Left lung (tissue), 10 donors: Measurements from ENCODE around the gene HLX. TPM values are rescaled to one million over a fixed set of nuclear protein-coding genes. Genes with fewer than 3 reads are reported as not detected.

Experiments used
- ATAC-seq: fragments of 200-7000 bp; cut with Tn5 transposase; one replicate; pipeline ENCODE4 v1.9.1; 2020; ENCODE audit warnings: moderate library complexity
- DNase-seq, 4 donors: peaks; one replicate each; pipeline ENCODE4 v3.0.0-alpha.2; 2013 to 2020
- H3K27ac ChIP-seq, 2 donors: fragments of 200-600 bp; sonication (generic) in 1 of 2; one replicate each; pipeline versions ENCODE4 v1.5.0 to v1.8.0; 2020 to 2021
- H3K27me3 ChIP-seq, 2 donors: fragments of 200-600 bp; sonication (generic) in 1 of 2; one replicate each; pipeline versions ENCODE4 v1.5.0 to v1.8.0; 2020 to 2021
- H3K36me3 ChIP-seq, 2 donors: fragments of 200-600 bp; sonication (generic) in 1 of 2; one replicate each; pipeline versions ENCODE4 v1.5.0 to v1.8.0; 2020 to 2021
- H3K4me1 ChIP-seq, 2 donors: fragments of 200-600 bp; one replicate each; pipeline ENCODE4 v1.8.0; 2021
- H3K4me3 ChIP-seq, 2 donors: fragments of 200-600 bp; sonication (generic) in 1 of 2; one replicate each; pipeline versions ENCODE4 v1.5.0 to v1.8.0; 2020 to 2021; ENCODE audit warnings: mild to moderate bottlenecking in 1 of 2
- H3K9me3 ChIP-seq, 2 donors: fragments of 200-600 bp; sonication (generic) in 1 of 2; one replicate each; pipeline versions ENCODE4 v1.5.0 to v1.8.0; 2020 to 2021
- intact Hi-C, 2 donors: fragments of 100-400 bp; cut with DNase I; formaldehyde crosslinking; loops; one replicate each; pipeline versions ENCODE4 v1.11.2 to v1.14.2; 2022
- polyA plus RNA-seq, 6 donors: library from polyadenylated mRNA; unstranded; fragments of 120-200 nt; gene quantifications; one replicate each; pipeline ENCODE4 v1.2.1, GENCODE V29; 2013; ENCODE audit not compliant: insufficient read length in 6 of 6
- total RNA-seq, 2 donors: library from RNA; stranded (reverse); fragmentation: NEBNext Ultra II Directional; extraction: Animal tissue kit (Norgen Biotek cat#: 25700); gene quantifications; one replicate each; pipeline ENCODE4 v1.2.1, GENCODE V29; 2021
- TF ChIP-seq, protein P1 (sequence below), 2 donors: fragments of 200-600 bp; sonication (generic) in 1 of 2; IDR thresholded peaks; one replicate each; pipeline versions ENCODE4 v1.5.0 to v1.8.0; 2021; ENCODE audit warnings: antibody characterized with exemption in 2 of 2
- donor health status: DM: no; HTN: yes; CAD: no.
- donor health status: DM: no; HTN: no; CAD: no.

HLX gene
- total and polyA plus RNA-seq, 8 donors: 15.4 to 68.9 (median 47.2) TPM

DNA sequence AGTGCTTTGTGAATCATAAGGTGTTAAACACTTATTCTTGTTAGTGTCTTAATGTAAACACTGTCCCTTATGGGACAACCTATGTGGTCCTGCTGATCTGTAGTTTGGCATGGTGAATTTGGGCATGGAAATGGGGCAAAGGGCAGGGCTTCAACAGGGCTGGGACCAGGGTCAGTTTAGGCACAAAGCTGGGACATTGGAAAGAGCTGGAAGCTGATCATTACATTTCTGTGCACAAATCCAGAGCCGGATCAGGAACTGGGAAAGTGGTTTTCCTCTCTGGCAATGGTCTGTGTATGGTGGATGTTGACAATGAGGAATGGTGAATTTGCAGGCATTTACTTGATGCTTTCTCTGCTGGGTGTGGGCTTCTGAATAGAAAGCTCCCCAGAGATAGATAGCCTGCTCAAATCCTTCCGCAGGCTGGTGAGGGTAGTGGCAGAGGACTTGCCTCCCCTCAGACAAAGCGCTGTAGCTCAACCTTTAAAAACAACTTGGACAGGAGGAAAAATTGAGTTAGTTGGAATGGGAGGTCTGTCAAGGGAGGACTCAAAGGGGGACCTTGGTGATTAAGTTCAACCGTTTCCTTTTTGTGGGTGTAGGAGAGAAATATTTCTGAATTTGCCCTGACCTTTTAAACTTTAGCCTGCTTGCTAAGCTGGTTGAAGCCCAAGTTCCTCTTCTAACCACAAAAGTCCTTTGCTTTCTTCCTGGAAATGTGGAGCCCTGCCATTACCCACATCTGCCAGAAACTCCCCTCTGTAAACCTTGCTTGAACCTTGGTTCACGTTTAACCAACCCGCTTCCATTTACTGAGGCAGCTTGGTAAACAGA, 35.3 kb downstream of the HLX start:
- Histone ChIP-seq H3K4me1 (peaks cover 0 to 22% of the 10 kb centered on the region in 2 donors), H3K36me3 (no peaks in the 10 kb centered on the region), H3K9me3 (no peaks in the 10 kb centered on the region), H3K4me3 (no peak overlapping the region), H3K27me3 (no peaks in the 10 kb centered on the region), H3K27ac (no peak overlapping the region)
- TF ChIP-seq, protein P1, sequence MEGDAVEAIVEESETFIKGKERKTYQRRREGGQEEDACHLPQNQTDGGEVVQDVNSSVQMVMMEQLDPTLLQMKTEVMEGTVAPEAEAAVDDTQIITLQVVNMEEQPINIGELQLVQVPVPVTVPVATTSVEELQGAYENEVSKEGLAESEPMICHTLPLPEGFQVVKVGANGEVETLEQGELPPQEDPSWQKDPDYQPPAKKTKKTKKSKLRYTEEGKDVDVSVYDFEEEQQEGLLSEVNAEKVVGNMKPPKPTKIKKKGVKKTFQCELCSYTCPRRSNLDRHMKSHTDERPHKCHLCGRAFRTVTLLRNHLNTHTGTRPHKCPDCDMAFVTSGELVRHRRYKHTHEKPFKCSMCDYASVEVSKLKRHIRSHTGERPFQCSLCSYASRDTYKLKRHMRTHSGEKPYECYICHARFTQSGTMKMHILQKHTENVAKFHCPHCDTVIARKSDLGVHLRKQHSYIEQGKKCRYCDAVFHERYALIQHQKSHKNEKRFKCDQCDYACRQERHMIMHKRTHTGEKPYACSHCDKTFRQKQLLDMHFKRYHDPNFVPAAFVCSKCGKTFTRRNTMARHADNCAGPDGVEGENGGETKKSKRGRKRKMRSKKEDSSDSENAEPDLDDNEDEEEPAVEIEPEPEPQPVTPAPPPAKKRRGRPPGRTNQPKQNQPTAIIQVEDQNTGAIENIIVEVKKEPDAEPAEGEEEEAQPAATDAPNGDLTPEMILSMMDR (IDR thresholded peaks at IDR 0.05): no peak
- intact Hi-C loops: no loop called here
- ATAC-seq (peak; percentile 44), DNase-seq (no peak)

DNA sequence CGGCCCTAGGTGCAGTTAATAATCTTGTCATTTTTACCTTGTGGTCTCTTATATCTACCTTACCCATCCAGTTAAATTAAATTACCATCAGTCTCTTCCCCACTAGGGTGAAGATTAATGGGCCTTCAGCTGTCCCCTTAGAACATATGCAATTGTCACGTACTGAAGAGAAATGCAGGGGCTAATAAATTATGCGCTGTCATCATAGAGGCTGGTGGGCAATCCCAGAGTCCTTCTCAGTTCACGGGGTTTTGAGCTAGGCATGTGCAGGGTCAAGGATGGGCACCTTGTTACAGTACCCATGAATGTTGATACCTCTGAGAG, 35.8 kb downstream of the HLX start:
- H3K36me3 ChIP-seq: no peaks in the 10 kb centered on the region
- DNase-seq (no peak), ATAC-seq (no peak)
- no peaks in the 10 kb centered on the region for H3K27me3 ChIP-seq
- no peak overlapping the region for H3K27ac ChIP-seq
- intact Hi-C loops: no loop called here
- TF ChIP-seq, protein P1 (IDR thresholded peaks at IDR 0.05): no peak
- H3K4me1 ChIP-seq: peaks cover 0 to 22% of the 10 kb centered on the region in 2 donors
- H3K4me3 ChIP-seq: no peak overlapping the region
- H3K9me3 ChIP-seq: no peaks in the 10 kb centered on the region

DNA sequence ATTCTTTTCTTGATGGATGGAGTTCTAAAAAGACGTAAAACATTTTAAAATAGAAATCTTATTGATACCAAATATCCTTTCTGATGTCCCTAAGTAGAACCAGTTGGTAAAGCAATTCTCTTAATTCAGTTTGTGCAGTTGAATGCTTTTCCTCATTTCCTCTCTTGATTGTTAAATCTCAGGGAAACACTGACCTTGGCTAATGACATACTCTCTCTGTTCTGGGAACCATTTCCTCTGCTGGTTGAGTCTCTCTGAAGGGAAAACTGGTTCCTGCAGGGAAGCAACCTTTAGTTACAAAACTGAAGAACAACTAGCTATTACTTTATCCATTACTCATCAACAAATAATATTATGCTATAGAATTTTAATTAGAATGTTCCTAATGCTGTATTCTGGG, 36.7 kb downstream of the HLX start:
- ATAC-seq (no peak), DNase-seq (no peak)
- Histone ChIP-seq H3K27ac (no peak overlapping the region), H3K4me3 (no peak overlapping the region), H3K4me1 (peaks cover 0 to 22% of the 10 kb centered on the region in 2 donors), H3K9me3 (no peaks in the 10 kb centered on the region), H3K27me3 (no peaks in the 10 kb centered on the region), H3K36me3 (no peaks in the 10 kb centered on the region)
- intact Hi-C loops: no loop called here
- TF ChIP-seq, protein P1 (IDR thresholded peaks at IDR 0.05): no peak

DNA sequence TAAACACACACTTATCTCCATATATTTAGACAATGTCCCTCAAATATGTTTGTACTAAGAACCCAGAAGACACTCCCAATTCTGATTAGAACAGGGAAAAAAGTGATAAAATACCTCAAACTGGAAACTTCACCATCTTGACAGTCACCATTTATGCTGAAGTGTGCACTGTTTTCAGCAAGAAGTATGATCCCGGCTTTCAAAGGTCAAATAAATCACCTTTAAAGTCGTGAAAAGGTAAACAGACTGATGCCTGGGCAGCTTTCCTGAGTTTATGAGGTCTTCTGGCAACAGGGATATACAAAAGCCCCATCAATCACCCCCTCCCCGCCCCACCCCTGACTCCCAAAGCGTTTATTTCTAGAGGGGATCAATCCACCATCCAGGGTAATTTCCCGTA, 37.9 kb downstream of the HLX start:
- no peak for DNase-seq

DNA sequence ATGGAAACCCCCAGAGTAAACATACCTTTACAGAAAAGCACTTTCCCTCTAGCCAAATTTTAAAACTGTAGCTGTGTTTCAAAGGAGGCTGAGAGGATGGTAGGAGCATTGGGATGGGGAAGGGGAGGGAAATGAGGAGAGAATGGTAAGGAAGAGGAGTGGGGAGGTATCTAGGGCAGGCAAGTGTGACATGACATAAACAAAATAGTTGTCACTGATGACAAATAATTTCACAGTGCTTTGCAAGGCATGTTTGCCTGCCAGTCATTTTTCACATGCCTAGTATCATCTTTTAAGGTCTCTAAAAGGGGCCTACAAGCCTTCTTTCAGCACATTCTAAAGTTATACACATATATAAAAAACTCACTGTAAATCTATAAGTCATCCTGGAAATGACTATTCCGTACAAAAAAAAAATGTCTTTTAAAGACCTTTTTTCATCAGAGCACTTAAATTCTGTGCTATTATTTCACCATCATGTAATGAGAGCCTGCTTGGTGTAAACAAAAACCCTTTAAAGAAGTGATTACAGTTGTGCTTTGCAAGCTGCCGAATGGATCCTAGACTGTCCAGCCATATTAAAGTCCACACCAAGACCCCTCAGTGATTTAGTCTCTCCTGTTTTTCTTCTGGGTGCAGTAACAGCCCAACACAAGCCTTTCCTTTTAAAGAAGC, 38.4 kb downstream of the HLX start:
- DNase-seq (no peak), ATAC-seq (no peak)
- no peaks in the 10 kb centered on the region for H3K27me3 ChIP-seq
- TF ChIP-seq, protein P1 (IDR thresholded peaks at IDR 0.05): no peak
- H3K27ac ChIP-seq: no peak overlapping the region
- H3K4me3 ChIP-seq: no peak overlapping the region
- no peaks in the 10 kb centered on the region for H3K36me3 ChIP-seq
- H3K4me1 ChIP-seq: peaks cover 0 to 22% of the 10 kb centered on the region in 2 donors
- H3K9me3 ChIP-seq: no peaks in the 10 kb centered on the region
- intact Hi-C loops: no loop called here

More for the DNA sequence above, 37.9 kb downstream of the HLX start:
- Histone ChIP-seq H3K27me3 (no peaks in the 10 kb centered on the region), H3K9me3 (no peaks in the 10 kb centered on the region), H3K27ac (no peak overlapping the region), H3K4me1 (peaks cover 0 to 22% of the 10 kb centered on the region in 2 donors), H3K4me3 (no peak overlapping the region), H3K36me3 (no peaks in the 10 kb centered on the region)
- intact Hi-C loops: no loop called here
- TF ChIP-seq, protein P1 (IDR thresholded peaks at IDR 0.05): no peak
- ATAC-seq: no peak
